HG03039 (cell line): ENCODE data around the gene RBM20.

Experiments used
- ATAC-seq: cut with Tn5 transposase; IDR thresholded peaks from one replicate; pipeline ENCODE4 v1.9.1; 2021; ENCODE audit warnings: mild to moderate bottlenecking, moderate library complexity; ENCODE audit not compliant: unreplicated experiment

RBM20 gene

DNA sequence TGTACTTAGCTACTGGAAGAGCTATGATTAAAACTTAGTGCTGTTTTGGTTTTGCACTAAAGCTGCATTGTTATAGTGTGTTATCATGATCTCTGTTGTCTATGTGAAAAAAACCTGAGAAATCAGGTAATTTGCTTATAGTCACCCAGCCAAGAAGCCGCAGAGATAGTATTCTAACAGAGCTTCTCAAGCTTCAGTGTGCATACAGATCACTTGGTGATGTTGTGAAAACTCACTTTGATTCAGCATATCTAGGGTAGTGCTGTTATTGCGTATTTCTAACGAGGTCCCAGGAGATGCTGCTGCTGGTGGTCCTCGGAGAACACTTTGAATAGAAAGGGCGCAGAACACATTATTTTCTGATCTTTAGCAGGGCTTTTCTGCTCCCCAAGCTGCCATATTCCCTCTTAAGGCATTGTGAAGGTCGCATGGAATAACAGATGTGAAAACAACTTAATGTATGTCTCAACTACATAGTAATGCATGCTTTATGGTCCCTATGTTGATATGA is 159.2 kb downstream of the RBM20 start:
- peak; percentile 39 for ATAC-seq

DNA sequence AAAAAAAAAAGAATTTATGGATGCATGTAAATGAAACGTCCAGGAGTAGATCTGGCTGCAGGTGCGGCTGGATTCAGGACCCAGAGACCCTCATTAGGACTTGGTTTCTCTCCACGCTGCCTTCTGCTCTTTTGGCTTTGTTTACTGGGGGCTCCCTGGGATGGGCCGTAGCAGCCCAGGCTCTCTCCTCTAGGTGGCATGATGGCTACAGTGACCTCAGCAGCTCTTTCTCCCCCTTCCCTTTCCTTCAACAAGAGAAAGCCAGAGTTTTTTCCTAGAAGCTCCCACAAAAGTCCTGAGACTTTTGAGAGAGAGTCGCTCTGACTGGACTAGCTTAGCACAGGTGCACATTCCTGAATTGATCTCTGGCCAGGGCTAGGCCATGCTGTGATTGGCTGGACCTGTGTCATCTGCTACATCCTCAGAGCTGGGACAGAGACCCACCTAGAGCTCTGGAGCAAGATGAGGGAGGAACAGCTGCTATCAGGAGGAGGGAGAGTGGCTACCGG is 159.7 kb downstream of the RBM20 start:
- ATAC-seq = no peak

DNA sequence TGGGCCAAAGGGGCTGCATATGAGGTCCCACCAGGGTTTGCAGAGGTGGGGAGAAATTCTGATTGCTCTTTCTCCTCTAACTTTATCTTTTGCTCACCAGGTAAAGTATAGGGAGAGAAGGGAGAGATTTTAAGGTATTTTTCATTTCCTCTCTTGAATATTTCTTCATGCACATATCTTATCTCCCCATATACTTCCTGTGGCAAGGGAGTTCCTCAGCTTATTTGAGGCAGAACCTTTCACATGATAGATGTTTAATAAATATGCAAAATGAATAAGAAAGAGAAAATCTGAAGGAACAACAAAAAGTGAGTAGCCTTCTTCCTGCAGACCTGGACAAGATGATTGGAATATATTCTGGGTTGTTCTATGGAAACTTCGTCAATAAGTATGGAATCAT is 160.2 kb downstream of the RBM20 start:
- no peak for ATAC-seq

DNA sequence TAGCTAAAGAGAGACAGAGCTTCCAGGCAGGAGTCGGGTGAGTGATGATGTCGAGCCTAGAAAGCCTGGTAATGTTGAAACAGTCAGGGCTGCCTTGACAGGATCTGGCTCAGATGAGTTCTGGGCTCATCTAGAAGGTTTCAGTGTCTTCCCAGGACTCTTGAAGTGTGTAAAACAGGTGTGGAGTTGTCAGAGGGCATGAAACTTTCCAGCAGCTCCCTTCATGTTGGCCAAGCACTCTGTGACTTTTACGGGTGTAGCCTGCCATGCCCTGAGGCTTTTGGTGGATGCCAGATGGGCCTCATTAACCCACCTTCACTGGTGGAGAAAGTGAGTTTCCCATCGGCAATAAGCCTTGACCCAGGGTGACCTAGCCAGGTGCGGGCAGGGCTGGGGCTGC is 161.2 kb downstream of the RBM20 start:
- no peak for ATAC-seq

DNA sequence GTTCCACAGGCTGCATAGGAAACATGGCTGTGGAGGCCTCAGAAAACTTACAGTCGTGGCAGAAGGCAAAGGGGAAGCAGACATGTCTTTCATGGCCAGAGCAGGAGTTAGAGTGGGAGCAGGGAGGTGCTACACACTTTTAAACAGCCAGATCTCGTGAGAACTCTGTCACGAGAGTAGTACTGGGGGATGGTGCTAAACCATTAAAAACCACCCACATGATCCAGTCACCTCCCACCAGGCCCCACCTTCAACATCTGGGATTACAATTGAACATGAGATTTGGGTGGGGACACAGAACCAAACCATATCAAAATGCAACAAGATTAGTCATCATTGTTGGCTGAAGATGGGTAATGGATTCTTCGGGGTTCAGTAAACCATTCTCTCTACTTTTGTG is 162.2 kb downstream of the RBM20 start:
- ATAC-seq = no peak

DNA sequence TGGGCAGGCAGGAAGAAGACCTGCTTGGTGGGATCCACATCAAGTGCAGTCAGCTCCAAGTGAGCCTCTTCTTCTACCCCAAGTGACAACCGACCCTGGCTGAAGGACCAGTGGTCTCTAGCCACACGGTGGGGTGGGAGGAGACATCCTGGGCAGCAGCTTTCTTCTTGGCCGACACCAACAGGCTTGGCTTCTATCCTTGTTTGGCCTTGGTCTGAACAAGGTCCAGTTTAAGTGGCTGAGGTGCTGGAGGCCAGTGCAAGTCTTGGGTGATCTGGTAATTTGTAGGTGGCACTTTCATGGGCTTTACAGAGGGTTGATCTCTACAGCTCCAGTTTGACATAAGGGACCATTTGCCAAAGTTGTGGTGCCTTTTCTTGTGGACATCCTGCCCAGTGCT is 164.0 kb downstream of the RBM20 start:
- ATAC-seq = no peak

DNA sequence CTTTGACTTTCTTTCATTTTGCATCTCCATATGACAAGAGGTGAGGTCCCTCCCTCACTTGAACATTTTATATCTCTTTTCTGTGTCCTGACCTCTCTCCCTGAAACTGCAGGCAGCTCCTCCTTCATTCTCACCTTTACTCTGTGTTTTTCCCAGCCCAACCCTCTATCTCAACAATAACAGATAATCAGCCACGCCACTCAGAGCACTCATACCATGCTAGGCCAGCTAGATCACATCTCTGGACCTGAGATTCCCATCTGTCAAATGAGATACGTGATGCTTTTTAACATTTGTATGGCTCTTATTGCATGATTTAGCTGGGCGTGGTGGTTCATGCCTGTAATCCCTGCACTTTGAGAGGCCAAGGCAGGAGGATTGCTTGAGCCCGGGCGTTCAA is 164.5 kb downstream of the RBM20 start:
- no peak for ATAC-seq

DNA sequence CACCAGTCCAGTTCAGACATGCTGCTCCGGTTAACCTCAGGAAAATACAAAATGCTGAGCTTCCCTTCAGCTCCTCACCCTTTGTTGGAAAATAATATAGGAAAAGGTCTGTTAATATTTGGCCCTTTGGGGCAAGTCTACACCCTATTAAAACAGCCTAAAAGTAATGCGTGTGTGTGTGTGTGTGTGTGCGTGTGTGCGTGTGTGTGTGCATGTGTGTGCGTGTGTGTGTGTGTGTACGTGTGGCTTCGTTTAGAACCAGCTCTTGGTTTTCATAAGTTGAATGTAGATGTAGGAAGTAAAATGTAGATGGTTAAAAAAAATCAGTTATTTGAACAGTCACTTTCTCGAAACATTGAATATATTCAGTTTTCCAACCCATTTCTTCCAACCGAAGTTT is 166.5 kb downstream of the RBM20 start:
- ATAC-seq = no peak

DNA sequence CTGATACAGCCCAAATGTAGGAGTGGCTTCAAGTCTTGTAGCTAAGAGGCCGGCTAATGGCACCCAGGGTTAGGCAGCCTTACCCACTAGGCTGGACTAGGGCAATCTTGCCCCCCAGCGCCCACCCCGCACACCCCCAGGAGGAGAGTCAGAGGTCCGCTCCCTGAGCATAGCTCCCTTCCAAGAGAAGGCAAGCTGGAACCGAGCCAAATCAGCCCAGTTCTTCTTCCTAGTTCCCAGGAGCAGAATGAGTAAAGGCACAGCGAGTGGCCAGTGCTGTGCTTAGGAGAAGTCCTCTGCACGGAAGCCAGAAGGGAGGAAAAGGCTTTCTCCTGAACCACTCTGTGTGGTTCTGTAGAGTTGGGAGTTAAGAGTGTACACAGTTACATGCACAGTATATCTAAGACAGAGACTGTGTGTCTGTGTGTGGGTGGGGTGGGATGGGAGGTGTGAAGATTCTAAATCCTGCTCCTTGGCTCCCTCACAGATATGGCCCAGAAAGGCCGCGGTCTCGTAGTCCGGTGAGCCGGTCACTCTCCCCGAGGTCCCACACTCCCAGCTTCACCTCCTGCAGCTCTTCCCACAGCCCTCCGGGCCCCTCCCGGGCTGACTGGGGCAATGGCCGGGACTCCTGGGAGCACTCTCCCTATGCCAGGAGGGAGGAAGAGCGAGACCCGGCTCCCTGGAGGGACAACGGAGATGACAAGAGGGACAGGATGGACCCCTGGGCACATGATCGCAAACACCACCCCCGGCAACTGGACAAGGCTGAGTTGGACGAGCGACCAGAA is 167.8 kb downstream of the RBM20 start:
- ATAC-seq = no peak

DNA sequence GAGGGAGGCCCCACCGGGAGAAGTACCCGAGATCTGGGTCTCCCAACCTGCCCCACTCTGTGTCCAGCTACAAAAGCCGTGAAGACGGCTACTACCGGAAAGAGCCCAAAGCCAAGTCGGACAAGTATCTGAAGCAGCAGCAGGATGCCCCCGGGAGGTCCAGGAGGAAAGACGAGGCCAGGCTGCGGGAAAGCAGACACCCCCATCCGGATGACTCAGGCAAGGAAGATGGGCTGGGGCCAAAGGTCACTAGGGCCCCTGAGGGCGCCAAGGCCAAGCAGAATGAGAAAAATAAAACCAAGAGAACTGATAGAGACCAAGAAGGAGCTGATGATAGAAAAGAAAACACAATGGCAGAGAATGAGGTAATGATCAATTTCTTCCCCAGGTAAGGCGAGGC is 168.4 kb downstream of the RBM20 start:
- ATAC-seq = no peak

DNA sequence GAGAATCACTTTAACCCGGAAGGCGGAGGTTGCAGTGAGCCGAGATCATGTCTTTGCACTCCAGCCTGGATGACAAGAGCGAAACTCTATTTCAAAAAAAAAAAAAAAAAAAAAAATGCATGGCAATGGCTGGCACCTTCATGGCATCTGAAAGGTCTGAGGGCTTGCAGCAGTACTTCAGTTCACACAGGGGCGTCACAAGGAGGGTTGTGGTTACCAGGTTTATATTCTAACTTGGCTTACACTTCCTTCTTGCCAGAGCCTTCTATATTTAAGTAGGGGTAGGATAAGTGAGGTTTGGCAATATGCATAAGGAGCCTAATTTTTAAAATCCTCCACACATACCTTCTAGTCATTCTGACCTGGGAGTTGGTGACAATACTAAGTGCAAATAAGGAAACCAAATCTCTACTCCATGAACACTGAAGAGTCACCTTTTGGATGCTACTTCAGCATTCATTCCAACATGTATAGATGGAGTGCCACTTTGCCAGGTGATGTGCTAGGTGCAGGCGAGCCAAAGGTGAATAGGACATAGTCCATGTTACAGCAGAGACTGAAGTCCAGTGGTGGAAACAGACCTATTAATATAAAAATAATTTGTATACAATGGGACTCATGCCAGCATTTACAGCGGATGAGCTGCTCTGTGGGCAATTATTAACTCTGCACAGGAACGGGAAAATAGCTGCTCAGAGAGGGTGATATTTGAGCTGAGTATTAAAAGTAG is 169.8 kb downstream of the RBM20 start:
- ATAC-seq = no peak

DNA sequence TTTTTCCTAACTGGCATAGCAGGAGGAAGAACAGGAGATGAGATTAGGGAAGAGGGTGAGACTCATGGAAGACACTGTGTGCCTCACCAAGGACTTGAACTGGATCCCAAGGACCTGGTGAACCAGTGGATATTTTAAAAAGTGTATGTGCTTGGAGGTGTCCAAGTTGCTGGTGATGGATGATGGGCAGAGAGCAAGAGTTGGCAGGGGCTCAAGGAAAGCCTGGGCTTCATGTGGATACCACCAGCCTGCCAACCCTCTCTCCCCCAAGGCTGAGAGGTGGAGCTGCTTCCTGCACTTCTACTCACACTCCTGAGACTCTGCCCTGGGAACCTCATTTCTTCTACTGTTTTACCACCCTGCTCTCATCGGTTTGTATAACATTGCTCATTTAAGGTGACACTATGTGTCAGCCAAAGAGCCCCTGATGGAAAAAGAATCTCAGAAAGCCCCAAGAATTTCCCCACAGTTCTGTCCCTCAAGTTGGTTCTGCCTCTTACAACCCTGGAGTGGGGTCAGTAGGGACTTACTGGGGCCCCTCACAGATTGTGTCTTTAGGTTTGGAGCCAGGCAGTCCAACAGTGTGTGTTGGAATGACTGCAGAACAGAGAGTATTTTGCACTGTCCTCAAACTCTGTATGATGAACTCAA is 171.3 kb downstream of the RBM20 start:
- ATAC-seq = peak; percentile 81

DNA sequence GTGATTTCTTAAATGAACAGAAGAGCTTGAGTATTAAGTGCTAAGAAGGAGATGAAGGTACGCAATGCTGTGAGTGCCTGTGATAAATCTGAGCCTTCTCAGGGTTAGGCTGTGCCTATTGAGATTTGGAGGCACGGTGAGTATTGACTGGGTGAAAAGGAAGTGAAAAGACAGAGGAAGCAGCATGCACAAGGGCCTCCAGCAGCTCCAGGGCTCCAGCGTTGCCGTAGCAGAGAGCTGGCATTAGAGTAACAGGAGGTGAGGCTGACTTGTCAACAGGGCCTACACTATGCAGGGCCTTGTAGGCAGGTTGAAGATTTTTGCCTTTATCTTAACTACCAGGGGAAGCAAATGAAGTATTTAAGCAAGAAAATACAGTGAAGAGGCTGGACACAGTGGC is 173.5 kb downstream of the RBM20 start:
- no peak for ATAC-seq

DNA sequence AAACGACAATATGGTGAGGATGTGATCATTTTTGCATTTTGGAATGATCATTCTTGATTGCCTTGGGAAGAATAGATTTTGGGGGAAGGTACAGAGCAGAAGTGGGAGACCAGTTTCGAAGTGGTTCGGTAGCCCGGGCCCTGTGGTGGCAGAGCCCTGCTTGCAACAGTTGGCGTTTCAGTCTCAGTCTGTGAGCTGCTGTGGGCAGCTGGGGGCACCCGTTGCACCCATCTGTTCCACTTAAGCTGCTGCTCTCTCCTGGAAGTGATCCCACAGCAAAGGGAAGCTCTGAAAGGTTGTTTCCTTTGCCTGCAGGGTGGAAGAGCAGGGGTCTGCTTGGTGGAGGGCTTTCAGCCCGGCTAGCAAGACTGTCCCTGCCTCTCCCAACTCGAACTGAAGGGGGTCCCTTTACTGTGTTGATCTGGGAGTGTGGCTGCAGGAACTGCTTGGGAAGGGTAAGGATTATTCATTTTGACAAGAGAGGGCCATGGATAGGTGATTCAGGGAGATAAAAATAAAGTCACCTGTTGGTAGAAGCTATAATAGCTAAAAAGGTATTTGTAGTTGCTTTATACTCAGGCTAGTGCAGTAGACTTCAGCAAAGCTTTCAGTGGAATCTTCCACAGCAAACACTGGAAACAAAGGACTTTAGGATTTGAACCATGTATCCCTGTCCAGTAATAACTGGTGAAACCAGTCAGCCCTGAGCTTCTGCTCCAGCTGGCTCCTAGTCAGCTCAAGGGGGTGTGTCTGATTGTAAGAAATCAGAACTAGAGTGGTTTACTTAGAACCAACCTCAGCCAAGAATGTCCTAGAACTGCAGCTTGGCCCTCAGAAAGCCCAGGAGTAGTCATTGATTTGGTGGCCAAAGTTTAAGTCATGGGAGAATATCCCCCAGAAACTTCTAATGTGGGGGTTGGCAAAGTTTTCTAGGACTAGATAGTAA is 174.4 kb downstream of the RBM20 start:
- ATAC-seq = no peak

DNA sequence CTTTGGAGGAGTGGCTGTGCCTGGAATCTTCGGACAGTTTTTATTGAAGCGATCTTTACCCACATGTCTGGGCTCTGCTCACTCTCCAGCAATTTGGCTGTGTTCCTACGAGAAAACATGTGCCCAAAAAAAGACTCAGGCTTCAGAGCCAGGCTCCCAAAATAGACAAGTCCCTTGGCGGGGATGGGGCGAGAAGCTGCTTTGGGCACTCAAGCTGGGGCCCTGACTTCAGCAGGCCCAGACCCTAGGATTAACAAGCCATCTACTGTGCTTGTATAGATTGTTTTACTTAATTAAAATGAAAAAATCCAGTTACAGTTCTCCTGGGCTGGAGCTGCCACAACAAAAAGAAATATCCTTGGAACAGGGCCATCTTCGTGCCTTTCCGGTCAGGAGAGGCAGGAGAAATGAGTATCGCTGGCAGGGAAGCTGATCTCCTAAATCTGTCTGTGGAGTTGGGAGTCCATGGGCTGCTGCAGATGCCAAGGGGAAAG is 176.2 kb downstream of the RBM20 start:
- ATAC-seq = no peak

DNA sequence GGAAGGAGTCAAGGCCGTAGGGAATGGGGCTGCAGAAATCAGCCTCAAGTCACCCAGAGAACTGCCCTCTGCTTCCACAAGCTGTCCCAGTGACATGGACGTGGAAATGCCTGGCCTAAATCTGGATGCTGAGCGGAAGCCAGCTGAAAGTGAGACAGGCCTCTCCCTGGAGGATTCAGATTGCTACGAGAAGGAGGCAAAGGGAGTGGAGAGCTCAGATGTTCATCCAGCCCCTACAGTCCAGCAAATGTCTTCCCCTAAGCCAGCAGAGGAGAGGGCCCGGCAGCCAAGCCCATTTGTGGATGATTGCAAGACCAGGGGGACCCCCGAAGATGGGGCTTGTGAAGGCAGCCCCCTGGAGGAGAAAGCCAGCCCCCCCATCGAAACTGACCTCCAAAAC is 177.4 kb downstream of the RBM20 start:
- no peak for ATAC-seq

DNA sequence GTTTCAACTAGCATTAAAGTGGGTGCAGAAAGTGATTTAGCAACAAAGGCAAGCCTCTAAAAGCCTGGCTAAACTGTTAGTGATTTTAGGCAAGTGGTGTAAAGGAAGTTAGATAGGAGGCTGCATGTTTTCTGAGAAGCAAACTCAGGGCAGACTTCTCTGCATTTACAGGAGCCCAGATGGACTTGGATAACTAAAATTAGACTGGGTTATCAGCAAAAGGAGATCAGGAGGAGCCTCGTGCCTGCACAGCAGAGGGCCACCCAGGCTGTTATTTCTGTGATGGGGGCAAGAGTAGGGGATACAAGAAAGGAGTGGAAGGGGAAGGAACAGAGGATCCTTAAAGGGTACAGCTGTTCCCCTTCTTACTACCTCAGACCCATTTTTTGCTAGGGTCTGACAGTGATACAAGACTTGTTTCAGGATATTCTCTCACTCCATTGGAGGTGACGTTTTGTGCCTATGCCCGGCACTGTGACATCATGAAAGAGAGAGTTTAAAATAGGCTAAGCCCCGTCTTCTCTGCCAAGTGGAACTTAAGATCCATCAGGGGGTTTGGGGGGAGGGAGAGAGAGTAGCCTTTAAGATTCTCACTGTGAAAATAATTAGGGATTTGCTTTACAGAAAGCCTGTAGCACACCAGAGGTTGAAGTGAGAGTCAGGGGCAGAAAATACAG is 178.0 kb downstream of the RBM20 start:
- ATAC-seq = no peak

DNA sequence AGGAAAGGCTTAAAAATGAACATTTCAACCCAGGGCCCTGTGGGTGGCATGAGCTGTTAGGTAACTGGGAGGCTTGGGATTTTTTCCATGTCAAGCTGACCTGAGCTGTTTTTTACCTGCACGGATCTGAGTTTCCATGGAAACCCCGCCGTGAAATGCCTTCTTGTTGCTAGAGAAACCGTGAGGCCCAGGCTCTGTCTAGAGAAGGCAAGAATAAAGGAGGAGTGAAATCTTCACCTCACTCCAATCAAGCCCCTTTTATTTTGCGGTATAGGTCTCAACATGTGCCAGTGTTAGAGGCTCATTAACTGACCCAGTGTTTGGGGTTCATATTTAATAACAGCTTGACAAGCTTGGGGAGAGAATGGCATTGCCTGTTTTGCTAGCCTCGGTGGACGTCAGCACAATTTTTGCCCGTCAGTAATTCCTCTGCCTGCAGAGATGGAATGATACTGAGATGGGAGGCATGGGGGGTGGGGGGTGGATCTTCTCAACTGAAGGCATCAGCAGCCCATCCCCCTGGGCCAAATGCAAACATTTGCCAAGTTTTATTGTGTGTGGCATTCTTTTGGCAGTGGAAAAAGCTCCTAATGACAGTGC is 178.7 kb downstream of the RBM20 start:
- ATAC-seq = no peak

DNA sequence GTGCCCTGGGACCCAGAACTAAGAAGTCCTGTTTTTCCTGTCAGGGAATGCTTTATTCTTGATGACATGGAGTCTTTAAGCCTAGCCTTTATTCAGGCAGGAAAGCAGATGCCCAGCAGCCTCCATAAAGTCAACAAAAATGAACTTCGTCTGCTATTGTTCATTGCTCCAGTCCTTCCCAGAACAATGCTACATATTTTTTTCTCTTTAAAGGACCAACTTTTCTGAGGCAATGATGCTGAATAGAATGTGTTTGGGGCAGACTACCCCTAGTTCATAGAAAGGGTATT is 180.0 kb downstream of the RBM20 start:
- ATAC-seq = no peak

DNA sequence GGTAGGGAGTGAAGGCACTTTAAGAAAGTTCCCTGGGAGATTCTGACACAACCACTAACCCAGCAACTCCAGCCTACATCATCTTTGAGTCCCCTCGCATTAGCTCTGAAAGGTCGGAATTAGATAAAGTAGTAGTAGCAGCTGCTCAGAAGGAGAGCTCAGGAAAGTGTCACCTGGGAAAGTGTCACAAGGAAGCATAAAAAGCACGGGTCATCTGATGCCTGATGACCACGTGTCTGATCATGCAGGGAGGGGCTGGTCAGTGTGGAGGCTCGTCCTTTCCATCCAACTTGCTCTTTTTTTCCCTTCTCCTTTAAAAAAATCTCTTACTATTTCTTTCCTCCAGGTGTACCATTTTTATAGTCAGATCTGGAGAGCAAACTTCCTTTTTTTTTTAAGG is 180.5 kb downstream of the RBM20 start:
- ATAC-seq = no peak
